Hindlimb muscle (tissue), 1 donor: ENCODE results near the gene CARD9. TPM values are rescaled to one million over a fixed set of nuclear protein-coding genes. Genes with fewer than 3 reads are reported as not detected.
"Not testable (repeated sequence)": the region's sequence is repeated elsewhere in the genome, so short reads cannot be mapped to it uniquely, and the experiment has no call there.

Experiments
- DNase-seq: peaks from one replicate; pipeline ENCODE4 v3.0.0-alpha.2; 2013
- polyA plus RNA-seq: library from polyadenylated mRNA; unstranded; fragments of 120-200 nt; gene quantifications from one replicate; pipeline ENCODE4 v1.2.1, GENCODE V29; 2013; ENCODE audit not compliant: insufficient read length

Gene CARD9
- polyA plus RNA-seq, 1 donor: 1.1 TPM

- DNase-seq: no peak
Measured at GRCh38 chr9:136363949-136364748, 9.3 kb downstream of the CARD9 start.

GRCh38 chr9:136363106-136363948, 10.1 kb downstream of the CARD9 start, which contains the start of gene DNLZ:
Gene DNLZ, minus strand, starts transcription at chr9:136363744. Its CDS starts 30 bp downstream, at chr9:136363714.
- peak; percentile 92 for DNase-seq

- DNase-seq: no peak
Measured at GRCh38 chr9:136362450-136362784, 11.1 kb downstream of the CARD9 start.

GRCh38 chr9:136361754-136362449, 11.6 kb downstream of the CARD9 start:
- DNase-seq: peak; percentile 68

GRCh38 chr9:136361047-136361753, 12.3 kb downstream of the CARD9 start:
- DNase-seq: no peak

- no peak for DNase-seq
Measured at GRCh38 chr9:136359774-136360718, 13.4 kb downstream of the CARD9 start.

- DNase-seq: no peak
Measured at GRCh38 chr9:136358888-136359287, 14.6 kb downstream of the CARD9 start.

GRCh38 chr9:136358016-136358415, 15.5 kb downstream of the CARD9 start:
- DNase-seq: no peak

GRCh38 chr9:136357202-136357725, 16.2 kb downstream of the CARD9 start:
- DNase-seq: no peak

- no peak for DNase-seq
Measured at GRCh38 chr9:136355616-136356557, 17.6 kb downstream of the CARD9 start.

- DNase-seq: no peak
Measured at GRCh38 chr9:136354592-136355085, 18.8 kb downstream of the CARD9 start.

- no peak for DNase-seq
Measured at GRCh38 chr9:136353757-136354488, 19.5 kb downstream of the CARD9 start.

- no peak for DNase-seq
Measured at GRCh38 chr9:136353088-136353487, 20.4 kb downstream of the CARD9 start.

GRCh38 chr9:136352682-136353081, 20.8 kb downstream of the CARD9 start:
- no peak for DNase-seq

- not testable (repeated sequence) for DNase-seq
Measured at GRCh38 chr9:136351868-136352267, 21.6 kb downstream of the CARD9 start.

GRCh38 chr9:136351252-136351800, 22.1 kb downstream of the CARD9 start:
- DNase-seq: no peak

- DNase-seq: no peak
Measured at GRCh38 chr9:136349546-136349945, 23.9 kb downstream of the CARD9 start.

- no peak for DNase-seq
Measured at GRCh38 chr9:136348691-136349090, 24.8 kb downstream of the CARD9 start.
